Measurements from ENCODE around the gene LMNTD1. TPM values are rescaled to one million over a fixed set of nuclear protein-coding genes. Genes with fewer than 3 reads are reported as not detected.
A peak's percentile ranks its signal among the peaks of the same experiment; 100 is the strongest.

The LMNTD1 gene
- total RNA-seq, 1 donor: 1.3 TPM

- TF ChIP-seq CTCF (IDR thresholded peaks at IDR 0.05; ENCODE audit: insufficient read depth, low read length): no peak
- no peak overlapping the region for H3K4me3 ChIP-seq (ENCODE audit: low read depth, low read length)
Measured at GRCh38 chr12:25587346-25587745, 34.3 kb upstream of the LMNTD1 start.

GRCh38 chr12:25585662-25586061 lies 32.6 kb upstream of the LMNTD1 start:
- no peak for TF ChIP-seq CTCF (IDR thresholded peaks at IDR 0.05; ENCODE audit: insufficient read depth, low read length)
- no peak for DNase-seq (ENCODE audit: low read depth)
- H3K4me3 ChIP-seq (ENCODE audit: low read depth, low read length): no peak overlapping the region

More at GRCh38 chr12:25587346-25587745, 34.3 kb upstream of the LMNTD1 start:
- DNase-seq (ENCODE audit: low read depth): no peak

- TF ChIP-seq CTCF (IDR thresholded peaks at IDR 0.05; ENCODE audit: insufficient read depth, low read length): no peak
- DNase-seq (ENCODE audit: low read depth): peak; percentile 98
Measured at GRCh38 chr12:25585021-25585523, 32.0 kb upstream of the LMNTD1 start.

GRCh38 chr12:25584596-25584995 lies 31.5 kb upstream of the LMNTD1 start:
- no peak for DNase-seq (ENCODE audit: low read depth)
- no peak overlapping the region for H3K4me3 ChIP-seq (ENCODE audit: low read depth, low read length)
- no peak for TF ChIP-seq CTCF (IDR thresholded peaks at IDR 0.05; ENCODE audit: insufficient read depth, low read length)

More at GRCh38 chr12:25585021-25585523, 32.0 kb upstream of the LMNTD1 start:
- H3K4me3 ChIP-seq (ENCODE audit: low read depth, low read length): no peak overlapping the region

GRCh38 chr12:25583545-25583944 lies 30.5 kb upstream of the LMNTD1 start:
- peak; percentile 87 for DNase-seq (ENCODE audit: low read depth)
- no peak overlapping the region for H3K4me3 ChIP-seq (ENCODE audit: low read depth, low read length)
- peak; percentile 50 for TF ChIP-seq CTCF (IDR thresholded peaks at IDR 0.05; ENCODE audit: insufficient read depth, low read length)

GRCh38 chr12:25581067-25581466 lies 28.0 kb upstream of the LMNTD1 start:
- no peak for TF ChIP-seq CTCF (IDR thresholded peaks at IDR 0.05; ENCODE audit: insufficient read depth, low read length)
- DNase-seq (ENCODE audit: low read depth): peak; percentile 17
- H3K4me3 ChIP-seq (ENCODE audit: low read depth, low read length): no peak overlapping the region
